OCI-LY3 (cell line): Measurements from ENCODE around the gene SEPTIN14.

Source experiments
- EZH2phosphoT487 ChIP-seq: fragments of 200-600 bp; shearing (Covaris generic); IDR thresholded peaks from 2 replicates; pipeline ENCODE4 v1.6.1; 2018; ENCODE audit warnings: antibody characterized with exemption, mixed run types, low read depth
- TF ChIP-seq, protein P1 (sequence below): fragments of 200-600, 300-600 bp; sonication (generic); IDR thresholded peaks from 2 replicates; pipeline ENCODE4 v1.5.1; 2014; ENCODE audit warnings: antibody characterized with exemption, low read length, low read depth

DNA sequence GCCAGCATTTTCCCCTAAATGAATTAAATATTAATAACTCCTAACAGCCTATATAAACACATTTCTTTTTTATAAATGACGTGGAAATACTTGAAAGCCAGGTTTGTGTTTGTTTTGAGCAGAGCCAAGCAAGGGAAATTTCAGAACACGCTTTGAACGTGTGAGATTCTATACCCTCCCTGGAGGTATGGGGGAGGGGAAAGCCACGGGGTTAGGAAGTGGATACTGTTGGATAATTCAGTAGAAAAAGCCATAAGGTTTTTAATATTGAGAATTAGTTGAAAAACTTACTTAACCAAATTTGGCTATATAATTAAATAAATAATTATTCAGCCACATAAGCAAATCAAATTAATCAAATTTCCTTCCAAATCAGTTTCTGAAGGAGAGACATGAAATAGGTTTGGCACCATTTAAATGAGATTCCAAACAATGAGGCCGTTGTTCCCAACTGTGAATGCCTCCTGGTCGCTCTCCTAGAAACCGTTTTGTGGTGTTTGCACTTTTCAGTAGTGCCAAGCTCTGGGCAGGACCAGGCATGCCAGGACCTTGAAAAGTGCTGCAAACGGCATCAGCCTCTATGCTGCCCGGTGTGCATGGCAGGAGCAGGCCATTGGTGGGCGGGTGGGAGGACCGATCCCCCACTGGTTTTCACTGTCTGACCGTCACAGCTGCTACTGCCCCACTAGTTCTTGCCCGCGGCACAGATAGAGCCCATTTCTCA lies 88.1 kb downstream of the SEPTIN14 start:
- TF ChIP-seq, protein P1, sequence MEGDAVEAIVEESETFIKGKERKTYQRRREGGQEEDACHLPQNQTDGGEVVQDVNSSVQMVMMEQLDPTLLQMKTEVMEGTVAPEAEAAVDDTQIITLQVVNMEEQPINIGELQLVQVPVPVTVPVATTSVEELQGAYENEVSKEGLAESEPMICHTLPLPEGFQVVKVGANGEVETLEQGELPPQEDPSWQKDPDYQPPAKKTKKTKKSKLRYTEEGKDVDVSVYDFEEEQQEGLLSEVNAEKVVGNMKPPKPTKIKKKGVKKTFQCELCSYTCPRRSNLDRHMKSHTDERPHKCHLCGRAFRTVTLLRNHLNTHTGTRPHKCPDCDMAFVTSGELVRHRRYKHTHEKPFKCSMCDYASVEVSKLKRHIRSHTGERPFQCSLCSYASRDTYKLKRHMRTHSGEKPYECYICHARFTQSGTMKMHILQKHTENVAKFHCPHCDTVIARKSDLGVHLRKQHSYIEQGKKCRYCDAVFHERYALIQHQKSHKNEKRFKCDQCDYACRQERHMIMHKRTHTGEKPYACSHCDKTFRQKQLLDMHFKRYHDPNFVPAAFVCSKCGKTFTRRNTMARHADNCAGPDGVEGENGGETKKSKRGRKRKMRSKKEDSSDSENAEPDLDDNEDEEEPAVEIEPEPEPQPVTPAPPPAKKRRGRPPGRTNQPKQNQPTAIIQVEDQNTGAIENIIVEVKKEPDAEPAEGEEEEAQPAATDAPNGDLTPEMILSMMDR = no peak
- TF ChIP-seq EZH2phosphoT487 = no peak
